K562 (cell line): ENCODE measurements around the gene MAP4K1. TPM values are rescaled to one million over a fixed set of nuclear protein-coding genes. Genes with fewer than 3 reads are reported as not detected.

Experiments used
- CBX2 ChIP-seq: fragments of 200-600 bp; sonication (generic); IDR thresholded peaks from one replicate; pipeline ENCODE4 v1.6.1; 2012; ENCODE audit warnings: mild to moderate bottlenecking, low read length, inconsistent platforms; ENCODE audit not compliant: insufficient read depth, poor library complexity, severe bottlenecking
- CREM ChIP-seq: IDR thresholded peaks from 2 replicates; pipeline ENCODE4 v1.6.1; 2014; ENCODE audit warnings: antibody characterized with exemption, low read depth
- CXXC5 ChIP-seq: fragments of 250-450 bp; sonication (Bioruptor Pico); IDR thresholded peaks from 2 replicates; pipeline ENCODE4 v1.8.0; 2022; ENCODE audit warnings: inconsistent platforms, mild to moderate bottlenecking, moderate library complexity
- HIVEP1 ChIP-seq: fragments of 250-450 bp; sonication (Bioruptor Pico); IDR thresholded peaks from 2 replicates; pipeline ENCODE4 v1.4.0; 2020; ENCODE audit warnings: mild to moderate bottlenecking
- HNRNPLL ChIP-seq: fragments of 200-400 bp; formaldehyde crosslinking; IDR thresholded peaks from 2 replicates; pipeline ENCODE4 v1.6.1; 2017; ENCODE audit warnings: low read length, low read depth, mild to moderate bottlenecking; ENCODE audit not compliant: poor library complexity, severe bottlenecking
- KAT8 ChIP-seq: fragments of 450-650 bp; IDR thresholded peaks from 2 replicates; pipeline ENCODE4 v1.6.1; 2016; ENCODE audit warnings: low read depth, mild to moderate bottlenecking
- MTA3 ChIP-seq: fragments of 450-650 bp; formaldehyde crosslinking; IDR thresholded peaks from 2 replicates; pipeline ENCODE4 v1.6.1; 2017; ENCODE audit warnings: mild to moderate bottlenecking, borderline replicate concordance
- PYGO2 ChIP-seq: fragments of 450-650 bp; IDR thresholded peaks from 2 replicates; pipeline ENCODE4 v1.6.1; 2016; ENCODE audit warnings: mild to moderate bottlenecking, missing genetic modification characterization, moderate library complexity, missing compliant biosample characterization
- SAFB ChIP-seq: fragments of 200-400 bp; formaldehyde crosslinking; IDR thresholded peaks from 2 replicates; pipeline ENCODE4 v1.6.1; 2017; ENCODE audit warnings: low read depth, low read length, borderline replicate concordance
- SMAD1 ChIP-seq: fragments of 150-350 bp; IDR thresholded peaks from 2 replicates; pipeline ENCODE4 v1.6.1; 2014; ENCODE audit warnings: low read length, low read depth; ENCODE audit not compliant: partially characterized antibody
- SMARCB1 ChIP-seq: IDR thresholded peaks from 2 replicates; pipeline ENCODE4 v1.6.1; 2011; ENCODE audit warnings: improper control_type of control experiment, low read depth; ENCODE audit not compliant: insufficient read length
- SNRNP70 ChIP-seq: fragments of 200-400 bp; formaldehyde crosslinking; optimal IDR thresholded peaks from 2 replicates; pipeline ENCODE3; 2017; ENCODE audit warnings: low read depth, low read length
- STAT5B ChIP-seq: fragments of 250-450 bp; sonication (Bioruptor Pico); IDR thresholded peaks from 2 replicates; pipeline ENCODE4 v1.8.0; 2021; ENCODE audit warnings: mild to moderate bottlenecking, inconsistent platforms
- TBP ChIP-seq: optimal IDR thresholded peaks from 2 replicates; pipeline ENCODE3; 2011; ENCODE audit warnings: low read depth, low read length, improper control_type of control experiment
- ZC3H11A ChIP-seq: IDR thresholded peaks from 2 replicates; pipeline ENCODE4 v1.6.1; 2012; ENCODE audit warnings: low read depth, low read length, improper control_type of control experiment
- ZNF140 ChIP-seq: fragments of 250-450 bp; sonication (Bioruptor Pico); IDR thresholded peaks from 2 replicates; pipeline ENCODE4 v1.8.0; 2021; ENCODE audit warnings: moderate library complexity, mild to moderate bottlenecking, inconsistent platforms
- polyA plus RNA-seq, 8 experiments: library from polyadenylated mRNA; depleted of rRNA in 4 of 8; stranded (reverse) in 5 of 8; unstranded in 3 of 8; fragments of >200 nt; fragmentation: Nextera tagmentation in 2 of 8; fragmentation: Illumina TruSeq in 1 of 8; extraction: Ambion mirVana in 2 of 8; extraction: Trizol in 1 of 8; gene quantifications; 2 replicates each; pipeline versions ENCODE4 v1.2.1 to v1.2.3, GENCODE V29; 2011 to 2014; ENCODE audit warnings: inconsistent platforms in 1 of 8, missing spikeins in 1 of 8
- total RNA-seq, 7 experiments: library from RNA; depleted of rRNA in 6 of 7; stranded (reverse); fragments of >200 nt in 6 of 7; fragmentation: Illumina TruSeq in 2 of 7; extraction: Trizol in 2 of 7; gene quantifications; 2 replicates each; pipeline versions ENCODE4 v1.2.1 to v1.2.3, GENCODE V29; 2011 to 2021; ENCODE audit warnings: low replicate concordance in 1 of 7
- TF ChIP-seq, protein P1 (sequence below): fragments of 450-650 bp; IDR thresholded peaks from 2 replicates; pipeline ENCODE4 v1.6.1; 2016; ENCODE audit warnings: low read depth
- TF ChIP-seq, protein P2 (sequence below): fragments of 450-650 bp; IDR thresholded peaks from 2 replicates; pipeline ENCODE4 v1.6.1; 2016; ENCODE audit warnings: low read depth, mild to moderate bottlenecking, moderate library complexity
- TF ChIP-seq, protein P3 (sequence below): fragments of 250-450 bp; sonication (Bioruptor Pico); IDR thresholded peaks from 2 replicates; pipeline ENCODE4 v1.4.0; 2020; ENCODE audit warnings: mild to moderate bottlenecking, moderate library complexity

MAP4K1 gene
- total and polyA plus RNA-seq, 9 of the 15 experiments (the other 6 are each of a cell fraction or from before 2014, with no cell fraction given) = 0.14 to 3.2 (median 0.73) TPM; not detected in 1

DNA sequence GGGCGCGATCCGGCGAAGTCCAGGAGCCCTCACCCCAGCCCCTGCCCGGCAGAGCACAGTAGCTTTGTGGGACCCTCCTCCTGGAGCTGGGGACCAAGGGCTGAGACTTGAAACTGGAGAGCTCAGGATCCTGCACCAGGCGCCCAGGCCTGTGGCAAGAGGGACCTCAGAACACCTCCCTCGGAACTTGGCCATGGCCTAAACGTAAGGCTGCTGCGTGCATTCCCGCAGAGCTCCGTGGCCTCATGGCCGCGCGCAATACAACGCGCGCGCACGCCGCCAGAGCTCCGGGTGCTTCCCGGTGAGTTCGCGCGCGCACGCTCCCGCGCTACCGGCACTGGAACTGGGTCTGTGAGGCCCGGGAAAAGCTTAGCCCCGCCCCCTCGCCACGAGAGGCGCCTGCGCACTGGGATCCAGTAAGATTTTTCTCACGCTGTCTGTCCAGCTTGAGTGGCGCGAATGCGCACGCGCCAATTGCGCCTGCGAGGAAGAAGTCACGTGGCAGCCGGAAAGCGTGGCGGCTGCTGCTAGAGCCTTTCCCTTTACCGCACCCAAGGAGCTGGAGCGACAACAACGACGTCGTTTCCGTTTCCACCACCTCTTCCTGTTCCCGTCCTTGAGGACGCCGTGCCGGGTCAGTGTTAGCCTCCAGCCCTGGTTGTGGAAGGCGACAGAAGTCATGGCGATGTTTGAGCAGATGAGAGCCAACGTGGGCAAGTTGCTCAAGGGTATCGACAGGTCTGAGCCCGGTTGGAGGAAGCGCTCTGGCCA, 1.0 kb upstream of the MAP4K1 start, which contains the start of gene EIF3K (continued):
- TF ChIP-seq, protein P1, sequence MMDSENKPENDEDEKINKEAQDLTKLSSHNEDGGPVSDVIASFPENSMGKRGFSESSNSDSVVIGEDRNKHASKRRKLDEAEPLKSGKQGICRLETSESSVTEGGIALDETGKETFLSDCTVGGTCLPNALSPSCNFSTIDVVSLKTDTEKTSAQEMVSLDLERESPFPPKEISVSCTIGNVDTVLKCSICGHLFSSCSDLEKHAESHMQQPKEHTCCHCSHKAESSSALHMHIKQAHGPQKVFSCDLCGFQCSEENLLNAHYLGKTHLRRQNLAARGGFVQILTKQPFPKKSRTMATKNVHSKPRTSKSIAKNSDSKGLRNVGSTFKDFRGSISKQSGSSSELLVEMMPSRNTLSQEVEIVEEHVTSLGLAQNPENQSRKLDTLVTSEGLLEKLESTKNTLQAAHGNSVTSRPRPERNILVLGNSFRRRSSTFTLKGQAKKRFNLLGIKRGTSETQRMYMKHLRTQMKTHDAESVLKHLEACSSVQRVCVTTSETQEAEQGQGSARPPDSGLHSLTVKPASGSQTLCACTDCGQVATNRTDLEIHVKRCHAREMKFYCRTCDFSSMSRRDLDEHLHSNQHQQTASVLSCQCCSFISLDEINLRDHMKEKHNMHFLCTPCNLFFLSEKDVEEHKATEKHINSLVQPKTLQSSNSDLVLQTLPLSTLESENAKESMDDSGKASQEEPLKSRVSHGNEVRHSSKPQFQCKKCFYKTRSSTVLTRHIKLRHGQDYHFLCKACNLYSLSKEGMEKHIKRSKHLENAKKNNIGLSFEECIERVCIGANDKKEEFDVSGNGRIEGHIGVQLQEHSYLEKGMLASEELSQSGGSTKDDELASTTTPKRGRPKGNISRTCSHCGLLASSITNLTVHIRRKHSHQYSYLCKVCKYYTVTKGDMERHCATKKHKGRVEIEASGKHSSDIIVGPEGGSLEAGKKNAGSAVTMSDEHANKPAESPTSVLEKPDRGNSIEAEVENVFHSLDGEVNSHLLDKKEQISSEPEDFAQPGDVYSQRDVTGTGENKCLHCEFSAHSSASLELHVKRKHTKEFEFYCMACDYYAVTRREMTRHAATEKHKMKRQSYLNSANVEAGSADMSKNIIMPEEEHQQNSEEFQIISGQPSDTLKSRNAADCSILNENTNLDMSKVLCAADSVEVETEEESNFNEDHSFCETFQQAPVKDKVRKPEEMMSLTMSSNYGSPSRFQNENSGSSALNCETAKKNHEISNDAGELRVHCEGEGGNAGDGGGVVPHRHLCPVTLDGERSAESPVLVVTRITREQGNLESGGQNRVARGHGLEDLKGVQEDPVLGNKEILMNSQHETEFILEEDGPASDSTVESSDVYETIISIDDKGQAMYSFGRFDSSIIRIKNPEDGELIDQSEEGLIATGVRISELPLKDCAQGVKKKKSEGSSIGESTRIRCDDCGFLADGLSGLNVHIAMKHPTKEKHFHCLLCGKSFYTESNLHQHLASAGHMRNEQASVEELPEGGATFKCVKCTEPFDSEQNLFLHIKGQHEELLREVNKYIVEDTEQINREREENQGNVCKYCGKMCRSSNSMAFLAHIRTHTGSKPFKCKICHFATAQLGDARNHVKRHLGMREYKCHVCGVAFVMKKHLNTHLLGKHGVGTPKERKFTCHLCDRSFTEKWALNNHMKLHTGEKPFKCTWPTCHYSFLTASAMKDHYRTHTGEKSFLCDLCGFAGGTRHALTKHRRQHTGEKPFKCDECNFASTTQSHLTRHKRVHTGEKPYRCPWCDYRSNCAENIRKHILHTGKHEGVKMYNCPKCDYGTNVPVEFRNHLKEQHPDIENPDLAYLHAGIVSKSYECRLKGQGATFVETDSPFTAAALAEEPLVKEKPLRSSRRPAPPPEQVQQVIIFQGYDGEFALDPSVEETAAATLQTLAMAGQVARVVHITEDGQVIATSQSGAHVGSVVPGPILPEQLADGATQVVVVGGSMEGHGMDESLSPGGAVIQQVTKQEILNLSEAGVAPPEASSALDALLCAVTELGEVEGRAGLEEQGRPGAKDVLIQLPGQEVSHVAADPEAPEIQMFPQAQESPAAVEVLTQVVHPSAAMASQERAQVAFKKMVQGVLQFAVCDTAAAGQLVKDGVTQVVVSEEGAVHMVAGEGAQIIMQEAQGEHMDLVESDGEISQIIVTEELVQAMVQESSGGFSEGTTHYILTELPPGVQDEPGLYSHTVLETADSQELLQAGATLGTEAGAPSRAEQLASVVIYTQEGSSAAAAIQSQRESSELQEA = no peak
- TF ChIP-seq HNRNPLL (peak; percentile 56), SMARCB1 (no peak), HIVEP1 (CRISPR knock-in tag) (no peak), MTA3 (no peak; the same call in 1 of the 2 replicates), SNRNP70 (no peak), CBX2 (no peak), TBP (peak; percentile 60), SMAD1 (no peak), CREM (peak; percentile 97), SAFB (0 out of 2 replicates have a peak, but pooled peaks have one; percentile 20), ZNF140 (no peak), CXXC5 (CRISPR knock-in tag) (peak; percentile 83), KAT8 (no peak), PYGO2 (tag) (no peak), STAT5B (CRISPR knock-in tag) (no peak), ZC3H11A (no peak)
- TF ChIP-seq, protein P2, sequence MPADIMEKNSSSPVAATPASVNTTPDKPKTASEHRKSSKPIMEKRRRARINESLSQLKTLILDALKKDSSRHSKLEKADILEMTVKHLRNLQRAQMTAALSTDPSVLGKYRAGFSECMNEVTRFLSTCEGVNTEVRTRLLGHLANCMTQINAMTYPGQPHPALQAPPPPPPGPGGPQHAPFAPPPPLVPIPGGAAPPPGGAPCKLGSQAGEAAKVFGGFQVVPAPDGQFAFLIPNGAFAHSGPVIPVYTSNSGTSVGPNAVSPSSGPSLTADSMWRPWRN = no peak
- TF ChIP-seq, protein P3, sequence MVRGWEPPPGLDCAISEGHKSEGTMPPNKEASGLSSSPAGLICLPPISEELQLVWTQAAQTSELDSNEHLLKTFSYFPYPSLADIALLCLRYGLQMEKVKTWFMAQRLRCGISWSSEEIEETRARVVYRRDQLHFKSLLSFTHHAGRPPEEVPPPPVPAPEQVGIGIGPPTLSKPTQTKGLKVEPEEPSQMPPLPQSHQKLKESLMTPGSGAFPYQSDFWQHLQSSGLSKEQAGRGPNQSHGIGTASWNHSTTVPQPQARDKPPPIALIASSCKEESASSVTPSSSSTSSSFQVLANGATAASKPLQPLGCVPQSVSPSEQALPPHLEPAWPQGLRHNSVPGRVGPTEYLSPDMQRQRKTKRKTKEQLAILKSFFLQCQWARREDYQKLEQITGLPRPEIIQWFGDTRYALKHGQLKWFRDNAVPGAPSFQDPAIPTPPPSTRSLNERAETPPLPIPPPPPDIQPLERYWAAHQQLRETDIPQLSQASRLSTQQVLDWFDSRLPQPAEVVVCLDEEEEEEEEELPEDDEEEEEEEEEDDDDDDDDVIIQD (CRISPR knock-in tag) = no peak
